GM10266 (cell line): Measurements from ENCODE around the gene CABP7.

Source experiments
- DNase-seq: peaks from one replicate; pipeline ENCODE4 v3.0.0; 2012; ENCODE audit errors: extremely low spot score
- TF ChIP-seq, protein P1 (sequence below): IDR thresholded peaks from 2 replicates; pipeline ENCODE4 v1.5.1; 2012; ENCODE audit warnings: mild to moderate bottlenecking, low read depth; ENCODE audit not compliant: control insufficient read depth, insufficient read depth; ENCODE audit errors: missing control alignments

Gene CABP7

DNA sequence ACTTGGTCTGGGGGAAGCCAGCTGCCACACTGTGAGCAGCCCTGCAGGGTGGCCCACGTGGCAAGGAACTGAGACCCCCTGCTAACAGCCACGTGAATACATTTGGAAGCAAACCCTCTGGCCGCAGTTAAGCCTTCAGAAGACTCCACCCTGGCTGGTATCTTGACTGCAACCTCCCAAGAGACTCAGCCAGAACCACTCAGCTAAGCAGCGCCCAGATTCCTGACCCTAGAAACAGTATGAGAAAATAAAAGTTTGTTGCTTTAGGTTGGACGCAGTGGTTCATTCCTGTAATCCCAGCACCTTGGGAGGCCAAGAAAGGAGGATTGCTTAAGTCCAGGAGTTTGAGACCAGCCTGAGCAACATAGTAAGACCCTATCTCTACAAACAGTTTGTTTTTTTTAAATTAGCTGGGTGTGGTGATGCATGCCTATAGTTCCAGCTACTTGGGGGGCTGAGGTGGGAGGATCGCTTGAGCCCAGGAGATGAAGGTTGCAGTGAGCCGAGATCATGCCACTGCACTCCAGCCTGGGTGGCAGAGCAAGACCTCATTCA is 38.3 kb downstream of the CABP7 start:
- DNase-seq = no peak
- TF ChIP-seq, protein P1, sequence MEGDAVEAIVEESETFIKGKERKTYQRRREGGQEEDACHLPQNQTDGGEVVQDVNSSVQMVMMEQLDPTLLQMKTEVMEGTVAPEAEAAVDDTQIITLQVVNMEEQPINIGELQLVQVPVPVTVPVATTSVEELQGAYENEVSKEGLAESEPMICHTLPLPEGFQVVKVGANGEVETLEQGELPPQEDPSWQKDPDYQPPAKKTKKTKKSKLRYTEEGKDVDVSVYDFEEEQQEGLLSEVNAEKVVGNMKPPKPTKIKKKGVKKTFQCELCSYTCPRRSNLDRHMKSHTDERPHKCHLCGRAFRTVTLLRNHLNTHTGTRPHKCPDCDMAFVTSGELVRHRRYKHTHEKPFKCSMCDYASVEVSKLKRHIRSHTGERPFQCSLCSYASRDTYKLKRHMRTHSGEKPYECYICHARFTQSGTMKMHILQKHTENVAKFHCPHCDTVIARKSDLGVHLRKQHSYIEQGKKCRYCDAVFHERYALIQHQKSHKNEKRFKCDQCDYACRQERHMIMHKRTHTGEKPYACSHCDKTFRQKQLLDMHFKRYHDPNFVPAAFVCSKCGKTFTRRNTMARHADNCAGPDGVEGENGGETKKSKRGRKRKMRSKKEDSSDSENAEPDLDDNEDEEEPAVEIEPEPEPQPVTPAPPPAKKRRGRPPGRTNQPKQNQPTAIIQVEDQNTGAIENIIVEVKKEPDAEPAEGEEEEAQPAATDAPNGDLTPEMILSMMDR = no peak

DNA sequence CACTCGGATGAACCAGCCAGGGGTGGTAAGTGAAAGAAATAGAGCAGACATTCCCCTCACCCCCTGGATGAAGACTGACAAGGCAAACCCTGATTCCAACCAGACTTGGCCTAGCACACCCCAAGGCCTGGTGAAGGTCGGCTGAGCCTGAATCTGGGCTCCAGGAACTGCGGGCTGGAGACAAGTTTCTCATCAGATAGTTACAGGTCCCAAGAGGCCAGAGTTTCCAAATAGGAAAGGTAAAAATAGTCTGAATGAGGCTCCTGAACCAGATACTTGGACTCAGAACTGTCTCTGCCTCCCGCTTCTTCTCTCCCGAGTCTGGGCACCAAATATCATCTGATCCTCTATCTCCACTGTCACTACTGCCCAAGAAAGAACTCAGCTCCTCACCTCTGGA is 39.2 kb downstream of the CABP7 start:
- TF ChIP-seq, protein P1 = no peak
- no peak for DNase-seq

DNA sequence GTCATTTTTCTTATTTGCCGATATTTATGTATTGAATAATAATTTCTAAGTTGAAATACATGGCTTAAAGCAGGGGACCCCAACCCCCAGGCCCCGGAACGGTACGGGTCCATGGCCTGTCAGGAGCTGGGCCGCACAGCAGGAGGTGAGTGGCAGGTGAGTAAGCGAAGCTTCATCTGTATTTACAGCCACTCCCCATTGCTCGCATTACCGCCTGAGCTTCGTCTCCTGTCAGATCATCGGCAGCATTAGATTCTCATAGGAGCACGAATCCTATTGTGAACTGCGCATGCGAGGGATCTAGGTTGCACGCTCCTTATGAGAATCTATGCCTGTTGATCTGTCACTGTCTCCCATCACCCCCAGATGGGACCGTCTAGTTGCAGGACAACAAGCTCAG is 42.5 kb downstream of the CABP7 start:
- TF ChIP-seq, protein P1 = no peak
- no peak for DNase-seq

DNA sequence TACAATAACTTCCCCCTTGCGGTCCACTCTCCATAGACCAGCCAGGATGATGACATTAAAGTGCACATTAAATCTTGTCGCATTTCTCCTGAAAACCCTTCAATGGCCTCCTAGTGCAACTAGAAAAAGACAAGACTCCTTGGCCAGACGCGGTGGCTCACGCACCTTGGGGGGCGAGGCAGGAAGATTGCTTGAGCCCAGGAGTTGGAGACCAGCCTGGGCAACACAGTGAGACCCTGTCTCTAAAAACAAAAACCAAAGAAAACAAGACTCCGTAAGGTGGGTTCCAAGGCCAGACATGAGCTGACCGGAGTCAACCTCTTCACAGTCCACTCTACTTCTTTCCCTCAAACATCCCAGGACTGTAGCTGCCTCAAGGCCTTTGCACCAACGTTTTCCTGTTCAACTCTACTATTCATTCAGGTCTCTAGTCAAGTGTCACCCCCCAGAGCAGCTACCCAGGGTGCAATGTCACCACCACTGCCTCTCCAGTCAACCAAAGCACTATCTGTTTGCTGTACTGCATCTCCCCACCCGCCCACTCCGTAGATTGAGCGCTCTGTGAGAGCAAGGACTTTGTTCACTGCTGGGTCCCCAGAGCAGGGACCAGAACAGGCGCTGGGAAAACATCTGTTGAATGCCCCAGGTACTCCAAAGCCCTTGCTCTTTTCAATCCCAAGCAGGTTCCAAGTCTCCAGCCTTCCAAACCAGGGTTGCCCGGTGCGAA is 46.3 kb downstream of the CABP7 start:
- peak; percentile 40 for DNase-seq
- TF ChIP-seq, protein P1 = no peak

DNA sequence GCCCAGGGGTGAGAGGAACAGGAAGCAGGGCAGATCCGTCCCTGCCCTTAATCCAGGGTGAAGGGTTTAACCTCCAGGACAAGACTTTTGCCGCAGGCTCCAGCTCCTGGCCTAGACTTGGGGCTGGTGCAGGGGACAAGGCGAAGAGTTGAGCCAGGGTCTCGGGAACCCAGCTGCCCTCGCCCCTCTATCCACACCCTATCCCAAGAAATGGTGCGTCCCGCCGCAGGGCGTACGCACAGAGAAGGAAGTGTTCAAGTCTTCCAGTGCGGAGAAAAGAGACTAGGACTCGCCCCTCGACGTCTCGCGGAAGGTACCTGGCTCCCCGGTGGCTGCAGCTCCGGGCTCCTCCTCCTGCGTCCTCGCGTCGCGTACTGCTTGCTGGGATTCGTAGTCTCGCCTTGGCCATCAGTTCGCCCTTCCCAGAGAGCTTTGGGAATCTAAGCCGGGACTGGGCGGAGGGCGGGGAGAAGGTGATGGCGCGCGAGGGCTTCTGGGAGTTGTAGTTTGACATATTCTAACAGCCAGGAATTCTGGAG is 46.9 kb downstream of the CABP7 start, which contains the start of gene ZMAT5:
Gene ZMAT5 (minus strand): TSS at position 376 of the 539 bp plus-strand sequence. CDS start 18,463 bp downstream, outside the sequence.
- TF ChIP-seq, protein P1 = no peak
- peak; percentile 94 for DNase-seq

DNA sequence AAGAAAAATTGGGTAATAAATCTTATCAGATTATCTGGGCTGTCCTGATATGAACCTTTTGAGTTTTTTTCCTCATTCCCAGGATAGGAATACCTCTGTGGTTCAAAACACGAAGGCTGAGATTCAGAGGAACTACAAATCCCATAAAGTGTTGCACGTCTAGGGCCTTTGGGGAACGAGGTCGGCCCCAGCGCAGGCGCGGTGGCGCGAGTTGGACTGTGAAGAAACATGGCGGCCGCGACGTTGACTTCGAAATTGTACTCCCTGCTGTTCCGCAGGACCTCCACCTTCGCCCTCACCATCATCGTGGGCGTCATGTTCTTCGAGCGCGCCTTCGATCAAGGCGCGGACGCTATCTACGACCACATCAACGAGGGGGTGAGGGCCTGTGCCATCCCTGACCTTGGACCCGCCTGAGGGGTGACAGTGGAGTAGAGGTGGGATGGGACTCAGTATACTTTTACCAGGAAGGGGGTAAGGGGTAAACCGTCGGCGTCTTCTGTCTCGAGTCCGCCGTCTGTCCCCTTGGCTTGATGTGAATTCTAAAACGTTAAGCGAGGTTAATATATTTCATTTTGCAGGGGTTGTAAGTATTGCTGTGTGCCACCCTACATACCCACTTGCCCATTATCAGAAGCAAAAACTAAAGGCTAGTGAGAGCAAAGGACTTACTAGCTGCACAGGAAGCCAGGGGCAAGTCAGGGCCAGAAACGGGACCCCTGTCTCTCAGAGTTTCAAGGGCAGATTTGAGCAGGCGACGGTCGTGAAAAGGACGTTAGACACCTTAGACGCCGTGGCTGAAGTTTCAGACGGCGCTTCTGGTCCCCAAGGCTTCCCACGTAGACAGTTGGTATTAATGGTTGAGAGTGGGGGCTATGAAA is 47.6 kb downstream of the CABP7 start, which contains the start of gene UQCR10:
Gene UQCR10 (plus strand): TSS at position 199 of the 881 bp plus-strand sequence. CDS start 30 bp downstream, at position 229.
- TF ChIP-seq, protein P1 = no peak
- DNase-seq = peak; percentile 90
